GM12878 (cell line): ENCODE results near the gene GRK6. TPM values are rescaled to one million over a fixed set of nuclear protein-coding genes. Genes with fewer than 3 reads are reported as not detected.

Source experiments
- ATAC-seq: fragments of 200-7000 bp; cut with Tn5 transposase; 3 replicates; pipeline ENCODE4 v1.9.1; 2020; ENCODE audit warnings: mild to moderate bottlenecking, moderate library complexity
- BruUV-seq: library from RNA; stranded (reverse); fragments of 400-500 nt; replicated peaks from 2 replicates; lab custom pipeline; 2021; lab: Mats Ljungman, UMichigan
- CTCF ChIA-PET: fragments of 300-600 bp; sonication (Branson Sonifier 250); formaldehyde crosslinking; extraction: SDS; loops from one replicate; lab custom pipeline; 2021; ENCODE audit warnings: inconsistent platforms; lab: Yijun Ruan, JAX
- POLR2A ChIA-PET: fragments of 350-600 bp; formaldehyde crosslinking; extraction: SDS; loops from one replicate; lab custom pipeline; 2021; ENCODE audit warnings: inconsistent platforms; lab: Charles Lee
- RAD21 ChIA-PET: fragments of 300-600 bp; sonication (Branson Sonifier 250); formaldehyde crosslinking; loops from one replicate; lab custom pipeline; 2023; ENCODE audit warnings: antibody characterized with exemption; ENCODE audit not compliant: unreplicated experiment; lab: Charles Lee
- SMC1A ChIA-PET: fragments of 300-600 bp; sonication (Branson Sonifier 250); formaldehyde crosslinking; loops from one replicate; lab custom pipeline; 2023; ENCODE audit not compliant: unreplicated experiment, uncharacterized antibody; lab: Charles Lee
- DNase-seq: peaks from one replicate; pipeline ENCODE4 v3.0.0-alpha.2; 2011; ENCODE audit warnings: low read depth, low spot score
- FAIRE-seq: peaks from 3 replicates; lab custom pipeline; 2011; peaks lifted over from hg19 to GRCh38; lab: Jason Lieb, UNC
- H2AFZ ChIP-seq: 2 replicates; pipeline ENCODE4 v1.6.0; 2011; ENCODE audit warnings: low read depth, low read length, control low read depth; ENCODE audit not compliant: control insufficient read depth
- H3K27ac ChIP-seq: 2 replicates; pipeline ENCODE4 v1.5.1; 2011; ENCODE audit warnings: control low read depth; ENCODE audit not compliant: control insufficient read depth, insufficient read depth
- H3K27me3 ChIP-seq, 2 experiments: replicated peaks in 1 of 2; 2 replicates each; pipeline versions ENCODE4 v1.6.0 to v1.6.1; 2011; ENCODE audit warnings: low read length in 1 of 2; ENCODE audit not compliant: control insufficient read depth in 2 of 2, insufficient read depth in 2 of 2
- H3K36me3 ChIP-seq, 2 experiments: 2 replicates each; pipeline ENCODE4 v1.5.1; 2011; ENCODE audit warnings: low read length in 1 of 2; ENCODE audit not compliant: control insufficient read depth in 2 of 2, insufficient read depth in 2 of 2
- H3K4me1 ChIP-seq: 2 replicates; pipeline ENCODE4 v1.6.1; 2011; ENCODE audit warnings: mild to moderate bottlenecking, low read length, moderate library complexity, mixed read lengths; ENCODE audit not compliant: control insufficient read depth, insufficient read depth
- H3K4me2 ChIP-seq: 2 replicates; pipeline ENCODE4 v1.6.0; 2011; ENCODE audit warnings: control low read depth; ENCODE audit not compliant: control insufficient read depth, insufficient read depth
- H3K4me3 ChIP-seq: fragments of 200-600 bp; sonication (generic); 2 replicates; pipeline ENCODE4 v1.5.1; 2016
- H3K79me2 ChIP-seq: 2 replicates; pipeline ENCODE4 v1.6.0; 2011; ENCODE audit warnings: low read length; ENCODE audit not compliant: control insufficient read depth, insufficient read depth
- H3K9ac ChIP-seq: 2 replicates; pipeline ENCODE4 v1.8.0; 2011; ENCODE audit warnings: low read length, control low read depth, mixed read lengths; ENCODE audit not compliant: control insufficient read depth, insufficient read depth
- H3K9me3 ChIP-seq: replicated peaks from 3 replicates; pipeline ENCODE4 v1.5.1; 2011; ENCODE audit warnings: mild to moderate bottlenecking, low read length; ENCODE audit not compliant: control insufficient read depth, insufficient read depth
- H4K20me1 ChIP-seq: 2 replicates; pipeline ENCODE4 v1.6.0; 2011; ENCODE audit not compliant: control insufficient read depth, insufficient read depth
- CBX5 ChIP-seq: sonication (generic); IDR thresholded peaks from 2 replicates; pipeline ENCODE4 v1.6.1; 2016; ENCODE audit warnings: low read depth, moderate library complexity, mild to moderate bottlenecking, inconsistent platforms
- CTCF ChIP-seq, 3 experiments: IDR thresholded peaks in 2 of 3; conservative IDR thresholded peaks in 1 of 3; 2 replicates each; pipeline ENCODE4 v1.5.1; 2011; ENCODE audit warnings: low read depth in 3 of 3, low read length in 3 of 3, mild to moderate bottlenecking in 3 of 3, control low read depth in 2 of 3, moderate library complexity in 2 of 3, inconsistent platforms in 1 of 3, mixed read lengths in 1 of 3; ENCODE audit not compliant: control insufficient read depth in 2 of 3, insufficient read depth in 1 of 3; ENCODE audit errors: extremely low read depth in 1 of 3
- HDAC6 ChIP-seq: fragments of 200-600 bp; sonication (generic); IDR thresholded peaks from one replicate; pipeline ENCODE4 v1.8.0; 2017; ENCODE audit warnings: antibody characterized with exemption; ENCODE audit not compliant: unreplicated experiment
- LARP7 ChIP-seq: fragments of 450-650 bp; IDR thresholded peaks from 2 replicates; pipeline ENCODE4 v1.6.1; 2017; ENCODE audit warnings: mild to moderate bottlenecking
- NFYB ChIP-seq: IDR thresholded peaks from 2 replicates; pipeline ENCODE4 v1.6.1; 2011; ENCODE audit warnings: low read depth, mild to moderate bottlenecking, low read length, improper control_type of control experiment, moderate library complexity; ENCODE audit not compliant: insufficient read depth
- RAD21 ChIP-seq: IDR thresholded peaks from 2 replicates; pipeline ENCODE4 v1.6.1; 2011; ENCODE audit warnings: mild to moderate bottlenecking, low read depth, low read length, moderate library complexity; ENCODE audit not compliant: insufficient read depth
- RAD51 ChIP-seq: fragments of 450-650 bp; IDR thresholded peaks from 2 replicates; pipeline ENCODE4 v1.6.1; 2016; ENCODE audit warnings: moderate library complexity, mild to moderate bottlenecking, inconsistent platforms
- SMAD5 ChIP-seq: IDR thresholded peaks from 2 replicates; pipeline ENCODE4 v1.6.1; 2016; ENCODE audit warnings: antibody characterized with exemption, low read depth
- SREBF2 ChIP-seq: IDR thresholded peaks from 2 replicates; pipeline ENCODE4 v1.6.1; 2012; ENCODE audit warnings: mild to moderate bottlenecking, low read length
- ZBTB33 ChIP-seq: fragments of 450-650 bp; IDR thresholded peaks from 2 replicates; pipeline ENCODE4 v1.6.1; 2017; ENCODE audit warnings: mild to moderate bottlenecking
- ZBTB40 ChIP-seq: fragments of 450-650 bp; IDR thresholded peaks from 2 replicates; pipeline ENCODE4 v1.6.1; 2016; ENCODE audit warnings: mild to moderate bottlenecking, moderate library complexity, borderline replicate concordance
- WGBS: methylation state at CpG from one replicate; pipeline ENCODE4 v1.1.6; 2016; ENCODE audit warnings: low lambda C conversion rate; ENCODE audit not compliant: insufficient replicate concordance, insufficient coverage; ENCODE audit errors: missing lambda C conversion rate; 5-methylcytosine and 5-hydroxymethylcytosine counted together
- in situ Hi-C: fragments of 300-500 bp; cut with MboI; formaldehyde crosslinking; loops from 9 replicates; pipeline ENCODE4 v1.14.3; 2018; ENCODE audit warnings: mixed read lengths
- intact Hi-C: fragments of 100-400 bp; cut with micrococcal nuclease; formaldehyde crosslinking; loops from one replicate; pipeline ENCODE4 v1.14.2; 2022; ENCODE audit not compliant: unreplicated experiment
- polyA plus RNA-seq, 11 experiments: library from polyadenylated mRNA; depleted of rRNA in 4 of 11; unstranded in 6 of 11; stranded (reverse) in 5 of 11; fragments of >200 nt; fragmentation: Nextera tagmentation in 4 of 11; fragmentation: Illumina TruSeq in 1 of 11; extraction: Ambion mirVana in 4 of 11; extraction: Trizol in 1 of 11; gene quantifications; 1 replicate in 1 of 11; 2 replicates in 10 of 11; pipeline versions ENCODE4 v1.2.1 to v1.2.3, GENCODE V29; 2011 to 2016; ENCODE audit warnings: inconsistent platforms in 2 of 11, missing spikeins in 2 of 11, low read depth in 1 of 11
- total RNA-seq, 4 experiments: library from RNA; depleted of rRNA in 3 of 4; stranded (reverse); fragments of >200 nt in 3 of 4; fragmentation: Illumina TruSeq in 1 of 4; extraction: Trizol in 1 of 4; gene quantifications; 2 replicates each; pipeline versions ENCODE4 v1.2.1 to v1.2.3, GENCODE V29; 2013 to 2021

The GRK6 gene
- total and polyA plus RNA-seq, 10 of the 15 experiments (the other 5 are each of a cell fraction or from before 2014, with no cell fraction given): 0.79 to 124 (median 41.6) TPM

- TF ChIP-seq LARP7 (no peak), HDAC6 (no peak), RAD21 (no peak)
These were observed 64.5 kb downstream of the GRK6 start (continued) for GRCh38 chr5:177490992-177491391.

GRCh38 chr5:177491429-177491945 lies 65.0 kb downstream of the GRK6 start:
- Histone ChIP-seq H3K79me2 (peaks cover 4% of the 10 kb centered on the region), H3K36me3 (peaks cover 0 to 6% of the 10 kb centered on the region in 2 experiments; a peak in 2 of 4 replicates), H3K4me2 (no peak overlapping the region), H3K9me3 (no peaks in the 10 kb centered on the region), H2AFZ (no peak overlapping the region), H3K9ac (no peak overlapping the region), H3K4me1 (peaks cover 24% of the 10 kb centered on the region), H3K4me3 (no peak overlapping the region), H4K20me1 (no peaks in the 10 kb centered on the region), H3K27ac (no peak overlapping the region), H3K27me3 (no peaks in the 10 kb centered on the region)
- in situ Hi-C loops: no loop called here
- ChIA-PET POLR2A (interaction anchor here (0.5 to 1.4 kb wide), 2 partner anchors 15 to 17 kb away, joined by 3 to 4 read pairs; no protein-coding TSS in a partner anchor), RAD21 (no interaction called here), CTCF (no interaction called here), SMC1A (no interaction called here)
- 94% methylated on average over 26 of the region's 43 CpGs for WGBS
- no TSS peak for BruUV-seq
- DNase-seq (no peak), ATAC-seq (no peak), FAIRE-seq (no peak)
- no peak for TF ChIP-seq ZBTB40
- TF ChIP-seq SREBF2: no peak
- TF ChIP-seq RAD51: no peak
- TF ChIP-seq HDAC6: no peak
- TF ChIP-seq CBX5: no peak
- no peak for TF ChIP-seq SMAD5
- TF ChIP-seq NFYB: no peak
- peak; percentile 99 for TF ChIP-seq ZBTB33
- TF ChIP-seq CTCF (IDR thresholded peaks at IDR 0.05 in 2 of 3, conservative IDR thresholded peaks at IDR 0.05 in 1 of 3; ENCODE audit: control insufficient read depth in 2 of 3, extremely low read depth in 1 of 3, insufficient read depth in 1 of 3, low read depth in 3 of 3, low read length in 3 of 3): peak; percentile 18 to 44 (median 40); a peak in 5 of 6 replicates
- intact Hi-C loops: no loop called here
